Activated naive CD4-positive, alpha-beta T cell treated with Interleukin-2 at 50 U/mL for 16 hours (primary cell): ENCODE data around the gene KIRREL3.
A peak's percentile ranks its signal among the peaks of the same experiment; 100 is the strongest.

ENCODE experiments used
- DNase-seq: peaks from one replicate; pipeline ENCODE4 v3.0.0-alpha.2; 2020

Gene KIRREL3

DNA sequence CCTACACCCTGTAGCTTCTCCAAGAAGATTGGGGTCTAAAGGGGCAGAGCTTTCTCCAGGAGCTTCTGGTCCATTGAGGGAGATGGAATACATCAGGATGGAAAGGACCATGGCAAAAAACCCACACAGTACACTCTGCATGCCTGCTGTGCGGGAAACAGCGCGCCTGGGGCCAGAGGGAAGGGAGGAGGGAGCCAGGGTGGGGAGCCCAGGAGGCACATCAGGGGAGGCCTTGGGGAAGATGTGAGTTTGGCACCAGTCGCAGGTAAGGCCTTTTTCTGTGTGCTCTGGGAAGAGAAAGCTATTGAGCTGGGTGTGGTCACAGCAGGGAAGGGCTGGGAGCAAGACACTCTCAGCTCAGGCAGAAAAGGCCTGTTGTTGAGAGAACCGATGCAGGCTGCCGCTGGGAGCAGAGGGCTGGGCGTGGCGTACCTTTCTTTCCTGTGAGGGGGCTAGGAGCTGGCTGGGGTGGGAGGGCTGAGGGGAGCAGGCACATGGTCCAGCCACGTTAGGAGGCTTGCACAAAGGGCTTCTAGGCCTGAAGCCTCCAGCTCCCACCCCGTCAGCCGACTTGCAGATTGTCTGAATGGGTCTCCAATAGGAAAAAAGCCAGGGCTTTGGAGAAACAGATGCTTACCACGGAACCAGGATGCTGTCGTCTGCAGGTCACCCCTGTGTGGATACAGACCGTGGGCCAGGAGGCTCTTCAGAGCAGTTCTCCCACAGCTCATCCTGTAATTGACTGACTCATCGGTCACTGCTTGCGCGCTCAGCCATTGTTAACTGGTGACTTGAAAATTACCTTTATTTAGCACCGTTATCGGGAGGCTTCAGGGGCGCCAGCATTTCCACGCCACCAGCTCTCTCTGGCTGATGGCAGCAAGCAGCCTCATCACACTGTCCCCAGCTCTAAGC lies 407.8 kb downstream of the KIRREL3 start:
- no peak for DNase-seq

DNA sequence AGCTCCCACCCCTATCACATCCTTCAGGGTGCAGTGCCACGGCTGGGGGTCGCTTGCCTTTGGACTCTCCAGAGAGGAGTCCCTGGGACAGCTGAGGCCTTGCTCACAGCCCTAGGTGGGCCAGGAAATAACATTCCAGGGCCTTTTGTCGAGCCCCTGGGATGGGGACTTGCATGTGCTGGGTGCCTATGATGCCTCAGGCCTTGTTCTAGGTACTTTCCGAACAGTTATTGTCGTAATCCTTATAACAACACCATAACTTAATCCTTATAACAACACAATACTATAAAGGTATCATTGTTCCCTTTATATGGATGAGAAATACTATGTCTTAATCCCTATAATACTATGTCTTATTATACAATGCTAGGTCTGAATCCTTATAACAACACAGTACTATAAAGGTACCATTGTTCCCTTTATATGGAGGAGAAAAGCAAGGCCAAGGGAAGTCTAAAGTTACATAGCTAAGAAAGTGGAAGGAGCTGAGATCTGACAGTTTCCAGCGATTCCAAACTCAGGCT lies 408.5 kb downstream of the KIRREL3 start:
- DNase-seq: no peak

DNA sequence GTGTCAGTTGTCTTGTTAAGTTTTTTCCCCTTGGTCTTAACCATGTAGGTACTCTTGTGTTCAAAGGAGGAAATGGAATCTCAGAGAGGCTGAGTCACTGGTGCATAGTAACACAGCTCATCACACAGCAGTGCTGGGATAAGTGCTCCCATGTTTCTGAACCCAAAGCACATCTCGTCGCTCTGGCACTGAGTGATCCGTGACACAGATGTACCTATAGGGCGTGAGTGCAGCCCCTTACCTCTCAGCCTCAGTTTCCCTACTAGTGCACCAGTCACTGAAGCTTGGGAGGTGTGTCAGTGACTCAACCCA lies 411.1 kb downstream of the KIRREL3 start:
- DNase-seq: no peak

DNA sequence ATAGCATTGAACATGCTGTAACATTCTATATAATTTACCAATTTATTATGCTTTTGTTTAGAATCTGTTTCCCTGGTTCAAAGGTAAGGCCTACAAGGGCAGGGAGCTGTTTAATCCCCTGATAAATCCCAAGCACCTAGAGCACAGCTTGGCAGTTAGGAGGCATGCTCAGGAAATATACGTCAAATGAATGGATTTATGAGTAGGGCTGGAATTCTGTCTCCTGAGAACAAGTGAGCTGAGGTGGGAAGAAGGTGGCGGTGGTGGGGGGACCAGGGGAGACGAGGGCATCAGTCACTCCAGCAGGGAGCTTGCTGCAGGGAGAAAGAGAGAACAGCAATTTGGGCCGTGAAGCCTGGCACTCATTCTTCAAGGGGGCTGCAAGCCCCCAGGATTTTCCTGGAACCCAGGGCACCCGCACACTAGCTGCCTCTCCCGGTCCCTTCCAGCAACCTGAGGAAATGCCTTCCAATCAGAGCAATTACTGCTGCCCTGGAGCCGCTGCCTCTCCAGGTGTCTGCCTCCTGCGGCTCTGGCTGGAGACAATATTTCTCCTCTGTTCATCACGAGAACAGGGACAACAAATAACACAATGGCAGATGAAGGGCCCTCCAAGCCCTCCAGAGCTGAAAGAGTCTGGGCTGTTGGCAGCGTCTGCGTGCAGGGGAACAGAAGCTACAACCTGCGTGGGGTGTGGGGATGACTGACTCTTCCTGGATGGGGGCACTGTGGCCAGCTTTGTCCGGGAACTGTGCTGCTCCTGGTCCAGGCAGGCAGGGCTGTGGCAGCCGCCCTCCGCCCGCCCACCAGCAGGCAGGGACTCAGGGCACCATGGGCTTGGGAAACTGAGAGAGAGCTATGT lies 411.7 kb downstream of the KIRREL3 start:
- no peak for DNase-seq

DNA sequence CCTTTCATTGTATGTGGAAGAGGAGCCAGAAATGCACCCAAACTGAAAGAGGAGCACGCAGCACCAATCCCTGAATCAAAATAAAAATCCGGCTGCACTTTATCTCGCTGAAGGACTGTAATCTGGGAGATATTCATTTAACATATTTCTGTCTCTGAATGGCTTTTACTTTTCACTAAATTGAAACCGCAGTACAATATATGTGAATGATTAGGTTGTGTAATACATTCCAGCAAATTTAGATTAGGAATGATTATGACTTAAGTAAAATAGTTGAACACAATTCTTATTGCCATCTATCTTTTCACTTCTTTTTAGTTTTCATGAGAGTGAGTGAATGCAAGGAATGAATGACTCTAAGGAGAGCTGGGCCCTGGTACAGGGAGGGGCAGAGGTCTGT lies 413.0 kb downstream of the KIRREL3 start:
- DNase-seq: no peak

DNA sequence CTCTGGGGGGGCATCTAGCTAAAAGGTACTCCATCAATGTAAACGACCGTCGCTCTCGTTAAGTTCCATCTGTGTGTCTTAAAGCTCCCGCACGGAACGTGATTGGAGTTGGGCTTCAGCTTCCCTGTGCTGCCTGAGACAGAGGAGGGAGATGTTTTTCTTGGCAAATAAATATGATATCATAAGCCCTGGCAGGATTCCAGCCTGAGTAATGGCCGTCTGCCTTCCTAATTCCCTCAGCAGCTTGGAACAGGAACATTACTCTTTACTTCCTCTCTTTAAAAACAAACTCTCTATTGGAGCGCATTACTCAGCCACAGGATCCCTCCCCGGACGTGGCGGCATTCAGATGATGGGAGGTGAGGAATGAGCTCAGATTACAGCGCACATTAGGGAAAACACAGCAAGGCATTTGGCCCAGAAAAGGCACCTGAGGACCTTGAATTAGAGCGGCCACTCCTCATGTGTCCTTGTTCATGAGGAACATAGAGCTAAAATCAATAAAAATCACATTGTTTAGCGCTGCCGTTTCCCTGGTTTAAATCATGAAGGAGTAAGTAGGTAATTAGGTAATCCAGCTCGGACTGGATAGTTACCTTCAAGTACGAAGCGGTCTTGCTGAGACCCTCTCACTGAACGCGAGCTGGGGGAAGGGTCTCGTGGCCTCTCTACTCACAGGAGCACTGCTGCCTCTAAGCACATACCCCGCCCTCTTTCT lies 414.6 kb downstream of the KIRREL3 start:
- DNase-seq: no peak

DNA sequence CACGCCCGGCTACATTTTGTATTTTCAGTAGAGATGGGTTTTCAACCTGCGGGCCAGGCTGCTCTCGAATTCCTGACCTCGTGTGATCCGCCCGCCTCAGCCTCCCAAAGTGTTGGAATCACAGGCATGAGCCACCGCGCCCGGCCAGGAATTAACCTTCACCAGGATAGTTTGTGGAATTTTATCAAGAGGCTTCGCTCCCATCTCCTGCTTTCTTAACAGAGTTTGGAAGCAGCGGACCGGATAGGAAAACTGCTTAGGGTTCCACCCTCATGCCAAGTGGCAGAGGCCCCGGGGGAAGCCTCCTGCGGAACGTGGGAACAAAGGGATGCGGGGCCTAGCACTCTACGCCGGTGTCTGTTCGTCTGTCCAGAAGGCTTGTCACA lies 415.2 kb downstream of the KIRREL3 start:
- DNase-seq: no peak

DNA sequence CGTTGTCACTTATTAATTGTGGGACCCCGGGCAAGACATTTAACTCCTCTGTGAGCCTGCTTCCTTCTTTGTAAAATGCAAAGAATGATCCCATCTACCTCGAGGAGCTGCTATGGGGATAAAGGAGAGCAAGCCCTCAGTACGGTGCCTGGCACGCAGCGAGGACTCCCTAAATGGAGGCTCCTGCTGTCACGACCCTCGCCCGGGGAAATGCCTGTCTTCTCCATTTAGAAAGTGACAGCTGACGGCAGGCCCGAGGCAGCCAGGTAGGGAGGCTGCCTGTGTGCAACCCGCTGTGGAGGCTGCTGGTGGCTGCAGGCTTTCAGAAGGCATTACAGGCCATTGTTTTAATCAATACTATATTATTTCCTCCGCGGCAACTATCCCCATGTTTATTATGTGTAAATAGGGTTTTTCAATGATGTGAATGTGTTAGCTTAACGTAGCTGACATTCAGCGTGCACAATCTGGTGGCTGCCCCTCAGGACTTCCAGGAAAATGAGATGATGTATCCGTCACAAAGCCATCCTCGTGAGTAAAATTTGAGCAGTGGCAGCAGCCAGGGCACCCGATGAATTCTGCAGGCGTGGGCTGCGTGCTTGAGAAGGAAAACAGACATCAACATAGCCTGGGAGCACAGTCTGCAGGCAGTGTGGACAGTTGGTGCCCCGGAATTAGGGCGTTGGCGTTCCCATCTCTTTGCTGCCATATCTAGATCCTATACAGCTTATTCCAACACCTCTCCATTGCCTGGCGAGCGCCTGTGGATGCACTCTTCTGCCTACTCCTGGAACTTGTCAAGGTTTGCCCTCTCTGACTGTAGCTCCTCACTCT lies 416.8 kb downstream of the KIRREL3 start:
- DNase-seq: no peak

DNA sequence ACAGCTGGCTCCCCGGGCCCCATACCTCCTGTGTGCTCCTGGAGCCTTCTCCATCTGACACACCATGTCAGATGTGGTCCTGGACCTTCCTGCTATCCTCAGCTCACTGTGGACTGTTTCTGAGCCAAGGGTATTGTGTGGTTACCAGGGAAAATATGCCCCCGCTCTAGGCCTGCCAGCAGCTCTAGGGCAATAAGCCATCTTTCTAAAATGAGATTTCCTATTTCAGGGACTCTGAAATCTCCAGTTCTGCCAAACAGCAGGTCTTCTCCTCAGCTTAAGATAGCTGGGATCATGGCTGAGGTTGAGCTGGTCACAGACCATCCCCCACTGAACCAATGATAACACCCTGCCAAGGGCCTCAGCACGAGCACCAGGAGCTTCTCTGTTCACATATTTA lies 417.5 kb downstream of the KIRREL3 start:
- no peak for DNase-seq

DNA sequence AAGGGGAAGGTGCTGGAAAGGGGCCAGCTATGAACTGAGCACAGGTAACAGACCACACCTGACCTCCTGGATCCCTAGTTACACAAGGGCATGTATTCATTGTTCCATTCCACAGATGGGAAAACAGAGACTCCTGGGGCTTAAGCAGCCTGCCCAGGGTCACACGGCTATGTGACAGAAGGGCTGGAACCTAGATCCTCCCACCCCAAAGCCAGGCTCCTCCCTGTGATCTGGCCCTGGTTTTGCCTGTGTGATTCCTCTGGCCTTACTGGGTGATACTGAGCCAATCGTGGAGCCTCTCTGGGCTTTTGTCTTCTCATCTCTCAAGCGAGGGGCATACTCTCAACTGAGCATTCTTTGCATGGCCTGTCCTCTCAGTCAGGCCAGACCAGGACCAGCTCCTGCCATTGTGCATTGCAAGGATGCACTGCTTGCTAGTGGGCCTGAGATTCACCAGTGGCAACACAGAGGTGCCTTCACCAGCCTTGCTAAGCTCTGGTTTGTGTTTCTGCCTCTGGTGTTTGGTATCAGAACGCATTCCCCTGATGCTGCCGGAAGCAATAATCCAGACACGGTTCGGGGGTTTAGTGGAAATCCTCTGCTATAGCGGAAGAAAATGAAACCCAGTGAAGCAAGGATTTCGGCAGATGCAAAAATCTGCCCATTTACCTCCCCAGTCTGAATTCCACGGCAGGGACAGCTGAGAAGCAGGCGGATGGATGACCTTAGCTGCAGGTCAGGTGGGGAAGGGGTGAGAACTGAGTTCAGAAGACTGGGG lies 418.5 kb downstream of the KIRREL3 start:
- DNase-seq: no peak

DNA sequence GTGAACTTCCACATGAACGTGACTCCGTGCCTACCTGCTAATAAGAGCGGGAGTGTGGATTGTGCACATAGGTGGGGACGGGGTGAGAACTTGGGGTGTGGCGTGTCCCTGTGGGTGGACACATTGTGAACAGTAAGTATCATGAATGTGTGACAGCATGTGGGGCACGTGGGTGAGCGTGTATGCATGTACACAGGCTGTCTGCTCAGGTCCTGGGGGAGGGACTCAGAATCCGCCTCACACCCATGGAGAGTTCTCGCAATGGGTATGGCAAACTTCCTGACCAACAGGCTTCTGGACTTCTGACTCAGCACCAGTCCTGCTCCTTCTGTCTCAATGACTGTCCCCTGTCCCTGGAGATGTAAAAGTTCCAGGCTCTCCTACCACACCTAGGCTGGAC lies 422.1 kb downstream of the KIRREL3 start:
- DNase-seq: no peak

DNA sequence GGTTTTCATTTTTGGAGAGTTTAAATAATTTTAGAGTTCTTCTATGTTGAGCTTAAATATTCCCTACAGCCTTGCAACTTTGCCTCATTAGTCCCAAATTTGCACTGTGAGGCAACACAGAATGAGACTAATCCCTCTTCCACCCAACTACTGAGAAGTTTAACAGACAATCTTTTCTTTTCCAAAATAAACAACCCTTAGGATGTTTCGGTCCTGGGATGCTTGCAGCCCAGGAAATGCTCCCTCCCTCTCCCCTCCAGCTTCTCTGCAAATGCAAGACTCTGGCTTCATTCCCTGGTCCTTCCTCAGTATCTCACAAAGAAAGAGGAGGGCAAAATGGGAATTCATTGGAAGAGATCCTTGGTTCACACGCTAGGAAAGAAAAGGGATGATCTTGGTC lies 422.5 kb downstream of the KIRREL3 start:
- DNase-seq: no peak

DNA sequence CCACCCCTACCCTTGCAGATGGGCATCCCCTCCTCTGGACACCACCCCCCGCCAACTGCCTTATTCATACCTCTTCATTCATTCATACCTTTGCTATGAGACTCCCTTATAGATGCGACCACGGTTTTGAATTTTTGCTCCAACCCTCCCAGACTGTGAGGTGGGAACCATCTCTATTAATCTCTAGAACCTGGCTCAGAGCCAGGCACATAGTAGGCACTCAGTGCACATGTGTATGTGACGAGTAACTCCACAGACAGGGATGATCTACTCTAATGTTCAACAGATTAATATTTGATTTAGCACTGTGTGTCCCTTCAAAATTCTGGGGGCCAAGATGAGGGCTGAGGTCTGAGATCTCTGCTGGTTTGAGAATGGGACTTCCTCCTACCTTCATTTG lies 424.7 kb downstream of the KIRREL3 start:
- no peak for DNase-seq

DNA sequence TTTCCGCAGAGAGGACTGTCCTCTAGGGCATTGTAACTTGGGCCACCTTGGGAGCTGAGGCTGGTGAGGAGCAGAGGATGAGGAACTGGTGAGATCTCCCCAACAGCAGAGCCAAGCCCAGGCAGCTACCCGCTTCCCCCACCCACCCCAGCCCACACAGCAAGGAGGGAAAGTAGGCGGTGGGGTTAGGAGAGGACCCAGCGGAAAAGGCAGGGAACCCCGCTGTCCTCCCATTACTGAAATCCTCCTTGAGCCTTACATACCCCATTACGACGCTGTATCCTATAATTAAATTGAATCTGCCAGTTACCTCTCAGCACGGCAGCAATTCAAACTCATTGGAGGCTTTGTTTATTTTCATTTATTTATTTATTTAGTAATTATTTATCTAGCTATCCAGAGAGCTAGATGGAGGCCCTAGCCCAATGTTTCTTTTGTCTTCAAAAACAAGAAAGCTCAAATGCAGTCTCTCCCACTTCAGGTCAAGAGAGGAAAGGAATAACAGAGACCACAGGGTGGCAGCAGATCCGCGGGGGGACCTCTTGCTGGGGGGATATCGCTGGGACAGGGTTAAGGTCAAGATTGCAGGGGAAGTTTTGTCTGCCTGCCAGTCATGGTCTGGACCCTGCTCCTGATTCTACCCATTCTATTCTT lies 427.1 kb downstream of the KIRREL3 start:
- DNase-seq: no peak

DNA sequence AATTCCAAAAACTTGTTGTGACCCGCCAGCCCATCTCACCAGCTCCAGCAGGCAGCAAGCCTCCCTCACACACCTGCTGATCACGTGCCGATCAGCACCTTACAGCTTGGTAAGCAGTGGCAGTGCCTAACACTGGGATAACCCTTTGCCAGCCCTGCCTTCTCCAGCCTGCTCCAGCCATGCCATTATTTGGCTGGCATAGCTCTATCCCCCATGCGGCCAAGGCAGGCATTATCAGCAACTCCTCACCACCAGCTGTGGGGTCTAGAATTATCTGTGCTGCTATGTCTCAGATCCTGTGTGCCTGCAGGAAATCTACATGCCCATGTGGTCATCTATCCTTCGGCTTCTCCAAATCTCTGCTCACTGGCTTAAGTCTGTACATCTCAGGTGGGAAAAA lies 430.1 kb downstream of the KIRREL3 start:
- no peak for DNase-seq

DNA sequence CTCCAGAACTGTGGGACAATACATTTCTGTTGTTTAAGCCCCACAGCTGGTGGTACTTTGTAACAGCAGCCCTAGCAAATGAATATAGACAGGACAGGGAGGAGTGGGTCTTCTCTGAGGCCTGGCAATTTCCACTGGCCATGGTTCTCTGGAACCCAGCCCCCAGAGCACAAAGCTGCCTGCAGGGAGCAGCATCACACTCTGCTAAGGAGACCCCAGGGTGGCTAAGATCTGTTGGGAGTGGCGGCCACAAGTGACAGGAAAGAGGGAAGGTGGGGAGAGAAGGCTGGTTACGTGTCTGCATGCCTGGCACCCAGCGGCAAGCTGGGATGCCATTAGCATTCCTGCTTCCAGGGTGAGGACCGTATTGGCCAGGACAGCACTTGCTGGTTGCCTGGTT lies 433.2 kb downstream of the KIRREL3 start:
- DNase-seq: no peak

DNA sequence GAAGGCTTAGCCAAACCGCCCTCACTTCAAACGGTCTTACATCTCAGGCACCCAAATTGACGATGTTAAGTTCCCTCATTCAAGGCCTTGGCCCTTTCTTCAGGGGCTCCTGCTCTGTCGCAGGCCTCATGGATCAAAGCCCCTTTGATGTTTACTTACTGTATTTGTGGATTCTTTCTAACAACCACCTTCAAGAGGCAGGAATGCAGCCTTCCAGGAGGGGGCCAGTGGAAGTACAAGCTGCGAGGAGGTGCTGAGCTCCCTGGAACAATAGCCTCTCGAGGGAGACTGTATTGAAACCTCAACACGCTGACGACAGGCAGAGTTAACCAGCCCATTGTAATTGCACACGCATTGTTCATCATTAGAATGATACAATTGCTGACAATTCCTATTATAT lies 436.0 kb downstream of the KIRREL3 start:
- DNase-seq: no peak

DNA sequence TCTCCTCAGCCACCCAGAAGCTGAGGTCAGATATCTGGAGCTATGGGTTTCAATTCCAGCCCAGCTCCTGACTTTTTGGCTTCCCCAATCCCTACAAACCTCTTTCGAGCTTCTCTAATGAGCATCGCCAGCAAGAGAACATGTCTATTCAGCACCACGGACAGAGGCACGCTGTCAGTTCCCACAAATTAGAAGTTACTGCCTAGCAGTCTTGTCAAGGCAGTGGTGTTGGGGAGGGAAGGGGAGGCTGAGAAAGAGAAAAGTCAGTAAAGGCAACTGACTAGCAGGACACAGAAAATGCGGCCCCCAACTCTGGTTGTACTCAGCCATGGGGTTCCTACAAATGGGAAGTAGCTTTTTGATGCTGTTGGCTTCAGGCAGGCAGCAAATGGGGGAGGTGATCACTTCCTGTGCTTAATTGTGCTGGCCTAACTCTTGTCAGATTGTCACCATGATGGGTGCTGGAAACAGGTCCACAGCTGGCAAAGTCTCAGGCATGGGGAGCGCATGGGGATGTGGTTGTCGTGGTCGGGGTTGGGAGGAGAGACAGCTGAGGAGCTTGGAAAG lies 439.2 kb downstream of the KIRREL3 start:
- DNase-seq: peak; percentile 7

DNA sequence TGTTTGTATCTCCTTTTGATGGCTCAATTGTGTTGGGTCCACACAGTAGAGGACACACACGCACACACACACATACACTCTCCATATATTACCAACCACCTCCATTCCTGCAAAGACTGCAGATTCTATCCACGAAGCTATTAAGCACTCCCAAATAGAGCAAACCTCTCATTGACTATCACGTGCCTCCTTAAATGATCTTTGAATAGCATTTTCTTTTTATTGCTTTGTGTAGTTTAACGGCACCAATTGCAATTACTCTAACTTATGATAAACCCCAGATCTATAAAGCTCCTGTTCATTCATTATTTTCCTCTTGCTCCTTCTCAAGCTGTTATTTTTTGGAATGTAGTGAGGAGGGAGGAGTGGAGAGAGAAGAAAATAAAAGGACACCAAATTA lies 440.3 kb downstream of the KIRREL3 start:
- no peak for DNase-seq
